ENCODE data around the gene STX8.
A peak's percentile ranks its signal among the peaks of the same experiment; 100 is the strongest.
"Not testable (repeated sequence)": the region's sequence is repeated elsewhere in the genome, so short reads cannot be mapped to it uniquely, and the experiment has no call there.

The STX8 gene

GRCh38 chr17:9266031-9266680, 309.5 kb downstream of the STX8 start:
- no peak for DNase-seq (ENCODE audit: low read depth in 2 of 2)

GRCh38 chr17:9261081-9262012, 314.3 kb downstream of the STX8 start:
- no peak for DNase-seq (ENCODE audit: low read depth in 2 of 2)

GRCh38 chr17:9259419-9259818, 316.2 kb downstream of the STX8 start:
- no peak for DNase-seq (ENCODE audit: low read depth in 2 of 2)

GRCh38 chr17:9258115-9259015, 317.3 kb downstream of the STX8 start:
- no peak for DNase-seq (ENCODE audit: low read depth in 2 of 2)

GRCh38 chr17:9257630-9257965, 318.0 kb downstream of the STX8 start:
- DNase-seq (ENCODE audit: low read depth in 2 of 2): not testable (repeated sequence)

GRCh38 chr17:9256751-9257629, 318.6 kb downstream of the STX8 start:
- no peak for DNase-seq (ENCODE audit: low read depth in 2 of 2)

GRCh38 chr17:9256361-9256750, 319.3 kb downstream of the STX8 start:
- DNase-seq (ENCODE audit: low read depth in 2 of 2): no peak

- DNase-seq (ENCODE audit: low read depth in 2 of 2): no peak
These were observed 319.8 kb downstream of the STX8 start for GRCh38 chr17:9255833-9256232.

GRCh38 chr17:9254841-9255240, 320.8 kb downstream of the STX8 start:
- DNase-seq (ENCODE audit: low read depth in 2 of 2): no peak

GRCh38 chr17:9253308-9253707, 322.3 kb downstream of the STX8 start:
- DNase-seq (ENCODE audit: low read depth in 2 of 2): no peak

- DNase-seq (ENCODE audit: low read depth in 2 of 2): no peak
These were observed 324.3 kb downstream of the STX8 start for GRCh38 chr17:9251273-9251672.

- no peak for DNase-seq (ENCODE audit: low read depth in 2 of 2)
These were observed 326.2 kb downstream of the STX8 start for GRCh38 chr17:9249245-9249953.

- no peak for DNase-seq (ENCODE audit: low read depth in 2 of 2)
These were observed 328.1 kb downstream of the STX8 start for GRCh38 chr17:9247401-9247938.

- peak; percentile 75 for DNase-seq (ENCODE audit: low read depth in 2 of 2)
These were observed 331.3 kb downstream of the STX8 start for GRCh38 chr17:9244066-9245052.

- no peak for DNase-seq (ENCODE audit: low read depth in 2 of 2)
These were observed 332.6 kb downstream of the STX8 start for GRCh38 chr17:9242983-9243382.

- DNase-seq (ENCODE audit: low read depth in 2 of 2): no peak
These were observed 333.1 kb downstream of the STX8 start for GRCh38 chr17:9242497-9242881.

GRCh38 chr17:9241774-9242496, 333.7 kb downstream of the STX8 start:
- DNase-seq (ENCODE audit: low read depth in 2 of 2): no peak

- no peak for DNase-seq (ENCODE audit: low read depth in 2 of 2)
These were observed 334.3 kb downstream of the STX8 start for GRCh38 chr17:9241371-9241712.

Data from fibroblast of skin of left quadriceps (primary cell).